AG09309 (cell line): ENCODE data around the gene ZNF735.
A peak's percentile ranks its signal among the peaks of the same experiment; 100 is the strongest.
"Not testable (repeated sequence)": the region's sequence is repeated elsewhere in the genome, so short reads cannot be mapped to it uniquely, and the experiment has no call there.

Source experiments
- DNase-seq: peaks from one replicate; pipeline ENCODE4 v3.0.0-alpha.2; 2010; ENCODE audit warnings: low read depth
- H3K4me3 ChIP-seq: 2 replicates; pipeline ENCODE4 v1.5.1; 2011; ENCODE audit warnings: mild to moderate bottlenecking, low read depth, low read length, moderate library complexity; ENCODE audit not compliant: control insufficient read depth
- CTCF ChIP-seq: IDR thresholded peaks from 2 replicates; pipeline ENCODE4 v1.5.1; 2011; ENCODE audit warnings: mild to moderate bottlenecking, low read depth, low read length, inconsistent platforms; ENCODE audit not compliant: insufficient read depth, control insufficient read depth; ENCODE audit errors: missing control alignments

ZNF735 gene

DNA sequence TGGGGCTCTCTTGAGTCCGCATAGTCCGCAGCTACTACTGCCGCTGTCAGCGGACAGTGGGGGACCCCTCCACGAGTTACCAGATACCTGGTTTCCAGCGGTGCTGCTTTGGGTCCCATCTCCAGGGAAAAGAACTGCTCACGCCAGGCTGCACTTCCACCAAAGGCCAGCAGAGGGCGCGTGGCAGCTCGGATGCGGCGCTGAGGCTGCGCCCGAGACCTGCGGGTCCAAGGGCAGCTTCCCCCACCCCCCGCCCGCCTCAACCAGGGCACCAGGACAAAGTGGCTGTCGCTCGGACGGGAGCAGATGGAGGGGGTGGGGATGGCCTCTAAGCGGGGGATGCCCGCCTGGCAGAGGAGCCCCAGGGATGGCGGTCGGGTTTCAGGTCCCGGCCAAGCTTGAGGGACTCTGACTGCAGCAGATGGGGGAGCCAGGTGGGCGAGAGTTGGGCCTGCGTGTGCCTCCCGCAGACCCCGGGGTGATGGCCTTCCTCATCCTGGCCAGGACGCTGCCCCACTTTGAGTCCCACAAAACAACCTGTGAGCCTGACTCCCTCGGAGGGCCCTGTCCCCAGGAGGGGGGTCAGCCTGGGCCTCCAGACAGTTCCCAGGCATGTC is 23.8 kb upstream of the ZNF735 start:
- peak; percentile 50 for TF ChIP-seq CTCF
- DNase-seq: no peak
- no peak overlapping the region for H3K4me3 ChIP-seq

- no peak overlapping the region for H3K4me3 ChIP-seq
- TF ChIP-seq CTCF: no peak
- DNase-seq: no peak
Observed at GRCh38 chr7:64183827-64184372, 23.1 kb upstream of the ZNF735 start.

GRCh38 chr7:64184376-64184775 is 22.6 kb upstream of the ZNF735 start:
- H3K4me3 ChIP-seq: no peak overlapping the region
- DNase-seq: no peak
- TF ChIP-seq CTCF: no peak

DNA sequence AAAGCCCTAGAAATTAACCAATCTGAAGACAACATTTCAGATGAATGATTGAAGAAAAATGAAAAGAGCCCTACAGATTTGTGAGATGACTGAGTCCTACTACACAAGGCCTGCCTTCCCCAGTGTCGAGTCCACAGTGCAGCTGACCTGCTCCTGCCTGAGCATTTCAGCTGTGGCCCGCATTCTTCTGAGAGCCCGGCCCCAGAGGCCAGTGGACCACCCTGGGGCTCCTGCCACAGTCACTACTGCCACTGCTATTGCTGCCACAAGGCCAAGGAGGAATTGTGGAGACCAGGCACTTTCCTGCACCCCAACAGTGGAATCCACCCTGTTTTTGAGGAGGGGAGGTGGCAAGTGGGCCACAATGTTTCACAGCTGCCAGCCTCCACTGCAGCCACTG is 19.6 kb upstream of the ZNF735 start:
- no peak for TF ChIP-seq CTCF
- no peak overlapping the region for H3K4me3 ChIP-seq
- no peak for DNase-seq

DNA sequence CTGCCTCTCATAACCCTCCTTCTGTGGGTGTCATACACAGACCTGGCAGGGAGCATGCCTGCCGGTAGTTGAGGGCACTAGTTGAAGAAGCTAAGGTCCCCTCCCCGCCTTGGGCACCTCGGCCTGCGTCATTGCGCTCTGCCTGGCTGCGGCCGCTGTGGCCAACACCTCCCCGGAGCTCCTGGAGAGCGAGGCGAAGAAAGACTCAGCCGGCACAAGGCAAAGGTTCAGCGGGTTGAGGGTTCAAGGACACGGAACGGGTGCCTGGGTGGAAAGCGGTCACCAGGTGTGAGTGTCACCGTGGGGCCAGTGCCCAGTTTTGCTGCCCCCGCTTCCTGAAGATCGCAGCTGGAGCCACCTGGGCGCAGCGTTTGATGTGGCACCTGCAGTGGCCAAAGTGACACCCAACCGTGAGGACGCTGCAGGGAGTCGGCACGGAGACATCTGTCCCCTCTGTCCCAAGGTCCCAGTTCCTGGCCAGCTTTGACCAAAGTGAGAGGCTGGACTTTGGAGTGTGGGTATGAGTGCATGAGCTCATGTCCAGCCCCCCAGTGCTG is 14.8 kb upstream of the ZNF735 start:
- no peak for DNase-seq
- no peak overlapping the region for H3K4me3 ChIP-seq
- no peak for TF ChIP-seq CTCF

DNA sequence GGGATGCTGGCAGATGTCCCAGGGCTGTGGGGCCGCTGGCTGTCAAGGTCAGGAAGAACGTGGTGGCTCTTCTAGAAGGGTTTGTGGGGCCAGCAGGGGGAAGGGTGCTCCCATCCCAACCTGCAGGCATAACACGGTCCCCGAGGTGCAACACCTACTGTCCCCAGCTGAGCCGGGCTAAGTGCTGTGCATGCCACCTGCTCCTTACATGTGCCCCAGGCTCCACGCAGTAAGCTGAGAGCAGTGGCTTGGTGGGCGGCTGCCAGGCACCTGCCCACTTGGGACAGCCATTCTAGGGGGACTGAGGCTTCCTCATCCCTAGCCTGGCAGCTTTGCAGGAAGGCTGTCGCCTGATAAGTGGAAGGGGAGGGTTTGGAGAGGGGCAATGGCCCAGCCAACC is 14.2 kb upstream of the ZNF735 start:
- no peak overlapping the region for H3K4me3 ChIP-seq
- TF ChIP-seq CTCF: no peak

GRCh38 chr7:64219710-64220298 is 12.8 kb downstream of the ZNF735 start:
- DNase-seq, H3K4me3 ChIP-seq: not testable (repeated sequence)

More for the DNA sequence above, 14.2 kb upstream of the ZNF735 start:
- no peak for DNase-seq
